H9 (cell line): ENCODE data around the gene ATG5. TPM values are rescaled to one million over a fixed set of nuclear protein-coding genes. Genes with fewer than 3 reads are reported as not detected.

Experiments used
- DNase-seq: peaks from one replicate; pipeline ENCODE4 v3.0.0-alpha.2; 2017
- H2AFZ ChIP-seq: one replicate; pipeline ENCODE4 v1.6.1; 2013; ENCODE audit warnings: mild to moderate bottlenecking, low read length, control low read depth, moderate library complexity
- H2AK5ac ChIP-seq: 2 replicates; pipeline ENCODE4 v1.6.1; 2013; ENCODE audit warnings: low read length, control low read depth, mixed read lengths; ENCODE audit not compliant: insufficient read length
- H2BK120ac ChIP-seq: one replicate; pipeline ENCODE4 v1.6.1; 2013; ENCODE audit warnings: low read depth, mild to moderate bottlenecking, low read length, control low read depth, inconsistent platforms; ENCODE audit not compliant: poor library complexity, severe bottlenecking
- H2BK12ac ChIP-seq: 2 replicates; pipeline ENCODE4 v1.6.1; 2013; ENCODE audit warnings: low read length, control low read depth, mixed read lengths, low read depth; ENCODE audit not compliant: insufficient read length
- H2BK15ac ChIP-seq: 2 replicates; pipeline ENCODE4 v1.6.1; 2013; ENCODE audit warnings: low read depth, low read length, control low read depth
- H2BK20ac ChIP-seq: one replicate; pipeline ENCODE4 v1.6.1; 2013; ENCODE audit warnings: low read depth, mild to moderate bottlenecking, low read length, control low read depth, inconsistent platforms; ENCODE audit not compliant: poor library complexity, severe bottlenecking
- H2BK5ac ChIP-seq: 2 replicates; pipeline ENCODE4 v1.6.1; 2013; ENCODE audit warnings: low read length, control low read depth, mixed read lengths; ENCODE audit not compliant: insufficient read length
- H3K14ac ChIP-seq: 2 replicates; pipeline ENCODE4 v1.6.1; 2013; ENCODE audit warnings: low read length, control low read depth; ENCODE audit not compliant: insufficient read depth
- H3K18ac ChIP-seq: 2 replicates; pipeline ENCODE4 v1.6.1; 2013; ENCODE audit warnings: low read depth, mild to moderate bottlenecking, mixed read lengths, low read length, control low read depth; ENCODE audit not compliant: insufficient read length
- H3K23ac ChIP-seq: 2 replicates; pipeline ENCODE4 v1.6.1; 2013; ENCODE audit warnings: low read length, control low read depth, mixed read lengths, low read depth; ENCODE audit not compliant: insufficient read length
- H3K23me2 ChIP-seq: 2 replicates; pipeline ENCODE4 v1.6.1; 2013; ENCODE audit warnings: low read depth, mild to moderate bottlenecking, mixed read lengths, low read length, control low read depth; ENCODE audit not compliant: insufficient read length, poor library complexity, severe bottlenecking
- H3K27ac ChIP-seq: 2 replicates; pipeline ENCODE4 v1.5.1; 2013; ENCODE audit warnings: low read length, control low read depth, mixed read lengths, low read depth; ENCODE audit not compliant: insufficient read length
- H3K27me3 ChIP-seq: 2 replicates; pipeline ENCODE4 v1.6.1; 2013; ENCODE audit warnings: low read length, control low read depth, inconsistent platforms; ENCODE audit not compliant: insufficient read depth
- H3K4ac ChIP-seq: 2 replicates; pipeline ENCODE4 v1.6.1; 2013; ENCODE audit warnings: low read depth, mild to moderate bottlenecking, control low read depth, inconsistent platforms, low read length, moderate library complexity
- H3K4me1 ChIP-seq: 2 replicates; pipeline ENCODE4 v1.6.1; 2013; ENCODE audit warnings: low read length, control low read depth, inconsistent platforms; ENCODE audit not compliant: insufficient read depth
- H3K4me2 ChIP-seq: 2 replicates; pipeline ENCODE4 v1.6.1; 2013; ENCODE audit warnings: low read length, control low read depth, mixed read lengths; ENCODE audit not compliant: insufficient read length, insufficient read depth
- H3K56ac ChIP-seq: 2 replicates; pipeline ENCODE4 v1.6.1; 2013; ENCODE audit warnings: low read depth, mild to moderate bottlenecking, mixed read lengths, low read length, control low read depth; ENCODE audit not compliant: insufficient read length
- H3K79me1 ChIP-seq: 2 replicates; pipeline ENCODE4 v1.6.1; 2013; ENCODE audit warnings: low read depth, mild to moderate bottlenecking, moderate library complexity, low read length, control low read depth, inconsistent platforms; ENCODE audit not compliant: insufficient read depth, poor library complexity, severe bottlenecking
- H3K79me2 ChIP-seq: 2 replicates; pipeline ENCODE4 v1.6.1; 2013; ENCODE audit warnings: low read length, control low read depth, inconsistent platforms; ENCODE audit not compliant: insufficient read depth
- H3K9ac ChIP-seq: 2 replicates; pipeline ENCODE4 v1.6.1; 2013; ENCODE audit warnings: low read length, control low read depth, mixed read lengths; ENCODE audit not compliant: insufficient read length; ENCODE audit errors: extremely low read depth
- H3K9me3 ChIP-seq: one replicate; pipeline ENCODE4 v1.6.1; 2013; ENCODE audit warnings: low read depth, low read length, inconsistent platforms; ENCODE audit not compliant: control insufficient read depth
- H3T11ph ChIP-seq: one replicate; pipeline ENCODE4 v1.6.1; 2013; ENCODE audit warnings: mild to moderate bottlenecking, low read length, control low read depth, inconsistent platforms
- H4K20me1 ChIP-seq: one replicate; pipeline ENCODE4 v1.6.1; 2013; ENCODE audit not compliant: control insufficient read depth, insufficient read length, insufficient read depth
- H4K5ac ChIP-seq: 2 replicates; pipeline ENCODE4 v1.6.1; 2013; ENCODE audit warnings: low read depth, mild to moderate bottlenecking, mixed read lengths, low read length, control low read depth; ENCODE audit not compliant: insufficient read length
- H4K8ac ChIP-seq: replicated peaks from 2 replicates; pipeline ENCODE4 v1.6.1; 2013; ENCODE audit warnings: low read length, control low read depth, mixed read lengths, low read depth; ENCODE audit not compliant: insufficient read length
- H4K91ac ChIP-seq: 2 replicates; pipeline ENCODE4 v1.6.1; 2013; ENCODE audit warnings: low read depth, mild to moderate bottlenecking, moderate library complexity, mixed read lengths, low read length, control low read depth; ENCODE audit not compliant: insufficient read length
- H3K27ac Mint-ChIP-seq, 3 experiments: 2 replicates in 2 of 3; 3 replicates in 1 of 3; pipeline ENCODE4 v1.8.0; 2020 to 2021; ENCODE audit warnings: mixed read lengths in 3 of 3, mild to moderate bottlenecking in 1 of 3, moderate library complexity in 1 of 3
- H3K27me3 Mint-ChIP-seq: 2 replicates; pipeline ENCODE4 v1.8.0; 2021; ENCODE audit warnings: low read depth, mild to moderate bottlenecking, moderate library complexity, mixed read lengths
- H3K36me3 Mint-ChIP-seq, 3 experiments: 2 replicates in 2 of 3; 3 replicates in 1 of 3; pipeline ENCODE4 v1.8.0; 2020 to 2021; ENCODE audit warnings: low read depth in 3 of 3, mixed read lengths in 3 of 3; ENCODE audit not compliant: insufficient read depth in 1 of 3
- H3K4me1 Mint-ChIP-seq, 2 experiments: 2 replicates each; pipeline ENCODE4 v1.8.0; 2020; ENCODE audit warnings: mixed read lengths in 2 of 2
- H3K4me3 Mint-ChIP-seq, 2 experiments: 2 replicates in 1 of 2; 3 replicates in 1 of 2; pipeline ENCODE4 v1.8.0; 2020 to 2021; ENCODE audit warnings: mild to moderate bottlenecking in 2 of 2, mixed read lengths in 2 of 2, moderate library complexity in 1 of 2
- H3K9me3 Mint-ChIP-seq, 2 experiments: 2 replicates in 1 of 2; 3 replicates in 1 of 2; pipeline ENCODE4 v1.8.0; 2020; ENCODE audit warnings: mild to moderate bottlenecking in 2 of 2, mixed read lengths in 2 of 2, moderate library complexity in 1 of 2
- CTCF ChIP-seq: fragments of 200-600 bp; sonication (generic); conservative IDR thresholded peaks from 3 replicates; pipeline ENCODE4 v1.8.0; 2021; ENCODE audit warnings: antibody characterized with exemption, mild to moderate bottlenecking
- WGBS: extraction: QIAGEN DNeasy Blood & Tissue Kit; methylation state at CpG from one replicate; pipeline ENCODE4 v1.1.7; 2013; ENCODE audit warnings: missing lambda C conversion rate, low lambda C conversion rate, mixed read lengths; ENCODE audit not compliant: insufficient read length; ENCODE audit errors: extremely low coverage; 5-methylcytosine and 5-hydroxymethylcytosine counted together
- total RNA-seq: library from RNA; stranded (reverse); gene quantifications from 2 replicates; pipeline ENCODE4 v1.2.1, GENCODE V29; 2021

ATG5 gene
- total RNA-seq, 1 experiment from 2014 or later: 36.7 TPM

DNA sequence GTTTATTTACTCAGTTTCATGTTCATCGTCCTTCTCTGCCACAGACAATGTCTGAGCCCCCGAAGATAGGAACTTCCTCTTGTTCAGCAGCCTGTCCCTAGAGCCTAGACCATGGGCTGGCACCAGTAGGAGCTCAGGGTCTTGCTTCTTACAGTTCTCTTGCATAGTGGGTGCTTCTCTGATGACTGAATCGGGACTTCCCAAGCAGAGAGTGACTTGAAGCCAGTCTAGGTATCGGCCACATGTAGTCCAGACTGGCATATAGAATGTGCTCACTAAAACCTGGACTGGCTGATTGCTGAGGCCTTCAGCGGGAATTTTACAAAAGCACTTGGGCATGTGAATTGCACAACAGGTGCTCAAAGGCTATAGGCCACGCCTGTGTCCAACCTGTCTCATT is 187.4 kb downstream of the ATG5 start:
- no peak overlapping the region for H2BK20ac ChIP-seq
- WGBS: no CpG with 5 or more reads among the region's 6 CpGs
- H3K27me3 ChIP-seq: no peaks in the 10 kb centered on the region
- no peak overlapping the region for H2BK12ac ChIP-seq
- H3K14ac ChIP-seq: no peak overlapping the region; the same call in 1 of the 2 replicates
- H3K4ac ChIP-seq: no peak overlapping the region
- H3K4me2 ChIP-seq: no peak overlapping the region
- H4K20me1 ChIP-seq: no peaks in the 10 kb centered on the region
- H3K23ac ChIP-seq: no peak overlapping the region
- no peak for TF ChIP-seq CTCF
- Mint-ChIP-seq H3K4me1 (peaks cover 17 to 18% of the 10 kb centered on the region in 2 experiments), H3K27ac (no peak overlapping the region), H3K9me3 (no peaks in the 10 kb centered on the region), H3K36me3 (no peaks in the 10 kb centered on the region), H3K27me3 (no peaks in the 10 kb centered on the region), H3K4me3 (no peak overlapping the region)
- no peak overlapping the region for H3K56ac ChIP-seq
- no peak overlapping the region for H4K5ac ChIP-seq
- no peak overlapping the region for H4K8ac ChIP-seq
- no peaks in the 10 kb centered on the region for H3K23me2 ChIP-seq
- no peak overlapping the region for H4K91ac ChIP-seq
- H3K4me1 ChIP-seq: no peaks in the 10 kb centered on the region
- no peak overlapping the region for H2BK5ac ChIP-seq
- H3K79me1 ChIP-seq: no peaks in the 10 kb centered on the region
- H3K9ac ChIP-seq: no peak overlapping the region
- no peak overlapping the region for H2BK15ac ChIP-seq
- no peaks in the 10 kb centered on the region for H3K9me3 ChIP-seq
- H2AK5ac ChIP-seq: no peak overlapping the region
- DNase-seq: no peak
- H2BK120ac ChIP-seq: no peak overlapping the region
- no peaks in the 10 kb centered on the region for H3K79me2 ChIP-seq
- H3K18ac ChIP-seq: no peak overlapping the region
- H3T11ph ChIP-seq: no peak overlapping the region
- no peak overlapping the region for H3K27ac ChIP-seq
- no peak overlapping the region for H2AFZ ChIP-seq
